HG02970 (cell line): ENCODE measurements around the gene CDH22.

Source experiments
- ATAC-seq: cut with Tn5 transposase; IDR thresholded peaks from one replicate; pipeline ENCODE4 v1.9.1; 2021; ENCODE audit warnings: mild to moderate bottlenecking, moderate library complexity, moderate number of reproducible peaks; ENCODE audit not compliant: unreplicated experiment, low FRiP score

Gene CDH22

GRCh38 chr20:46273717-46274116, 34.6 kb downstream of the CDH22 start:
- ATAC-seq = no peak

GRCh38 chr20:46272389-46273047, 35.8 kb downstream of the CDH22 start:
- no peak for ATAC-seq

- no peak for ATAC-seq
Observed at GRCh38 chr20:46270977-46271744, 37.1 kb downstream of the CDH22 start.

- ATAC-seq = no peak
Observed at GRCh38 chr20:46269372-46269771, 38.9 kb downstream of the CDH22 start.

- no peak for ATAC-seq
Observed at GRCh38 chr20:46268662-46269061, 39.6 kb downstream of the CDH22 start.

- no peak for ATAC-seq
Observed at GRCh38 chr20:46268131-46268614, 40.1 kb downstream of the CDH22 start.

GRCh38 chr20:46267108-46268105, 40.9 kb downstream of the CDH22 start:
- no peak for ATAC-seq

- no peak for ATAC-seq
Observed at GRCh38 chr20:46265539-46265938, 42.8 kb downstream of the CDH22 start.

- no peak for ATAC-seq
Observed at GRCh38 chr20:46264391-46265266, 43.7 kb downstream of the CDH22 start.

GRCh38 chr20:46261456-46262253, 46.6 kb downstream of the CDH22 start:
- ATAC-seq = no peak

- no peak for ATAC-seq
Observed at GRCh38 chr20:46260936-46261454, 47.3 kb downstream of the CDH22 start.

GRCh38 chr20:46260480-46260879, 47.8 kb downstream of the CDH22 start:
- ATAC-seq = no peak

GRCh38 chr20:46259260-46259859, 48.9 kb downstream of the CDH22 start:
- ATAC-seq = no peak

GRCh38 chr20:46257887-46258286, 50.4 kb downstream of the CDH22 start:
- no peak for ATAC-seq

GRCh38 chr20:46256293-46256692, 52.0 kb downstream of the CDH22 start:
- ATAC-seq = no peak

GRCh38 chr20:46255440-46256104, 52.7 kb downstream of the CDH22 start:
- ATAC-seq = no peak

GRCh38 chr20:46253391-46253790, 54.9 kb downstream of the CDH22 start:
- ATAC-seq = no peak
